Neural progenitor cell (in vitro differentiated cells): ENCODE data around the gene GOLGA7B.

Source experiments
- EZH2phosphoT487 ChIP-seq: fragments of 200-600 bp; sonication (generic); IDR thresholded peaks from 2 replicates; pipeline ENCODE4 v1.6.1; 2017; ENCODE audit warnings: antibody characterized with exemption
- TF ChIP-seq, protein P1 (sequence below): fragments of 200-600 bp; sonication (generic); IDR thresholded peaks from 2 replicates; pipeline ENCODE4 v1.5.1; 2017; ENCODE audit warnings: antibody characterized with exemption, mild to moderate bottlenecking

DNA sequence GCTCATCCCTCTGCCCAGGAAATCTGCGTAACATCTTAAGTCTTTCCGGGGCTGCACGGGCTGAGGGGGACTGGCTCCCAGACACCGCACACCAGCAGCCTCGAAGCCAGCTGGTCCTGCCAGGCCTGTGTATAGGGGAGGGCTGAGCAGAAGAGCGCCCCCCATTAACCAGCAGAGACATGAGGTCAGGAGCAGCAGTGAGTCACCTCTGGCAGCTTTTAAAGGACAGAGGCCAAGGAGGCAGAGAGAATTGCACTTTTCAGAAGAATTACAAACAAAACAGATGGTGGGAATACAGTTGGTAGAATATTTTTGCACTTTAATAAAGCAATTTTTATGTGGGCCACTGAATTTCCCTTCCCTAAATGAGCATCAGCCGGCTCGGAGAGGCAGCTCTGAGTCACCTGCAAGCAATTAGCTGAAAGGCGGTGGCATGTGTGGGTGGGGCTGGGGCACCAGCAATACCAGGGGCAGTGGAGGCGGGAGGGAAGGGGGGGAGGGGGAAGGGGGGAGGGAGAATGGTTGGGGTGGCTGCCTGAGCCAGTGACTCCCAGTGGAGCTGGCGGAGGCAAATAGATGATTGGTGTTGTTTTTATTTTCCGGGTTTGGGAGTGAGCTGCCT is 39.1 kb downstream of the GOLGA7B start:
- TF ChIP-seq, protein P1, sequence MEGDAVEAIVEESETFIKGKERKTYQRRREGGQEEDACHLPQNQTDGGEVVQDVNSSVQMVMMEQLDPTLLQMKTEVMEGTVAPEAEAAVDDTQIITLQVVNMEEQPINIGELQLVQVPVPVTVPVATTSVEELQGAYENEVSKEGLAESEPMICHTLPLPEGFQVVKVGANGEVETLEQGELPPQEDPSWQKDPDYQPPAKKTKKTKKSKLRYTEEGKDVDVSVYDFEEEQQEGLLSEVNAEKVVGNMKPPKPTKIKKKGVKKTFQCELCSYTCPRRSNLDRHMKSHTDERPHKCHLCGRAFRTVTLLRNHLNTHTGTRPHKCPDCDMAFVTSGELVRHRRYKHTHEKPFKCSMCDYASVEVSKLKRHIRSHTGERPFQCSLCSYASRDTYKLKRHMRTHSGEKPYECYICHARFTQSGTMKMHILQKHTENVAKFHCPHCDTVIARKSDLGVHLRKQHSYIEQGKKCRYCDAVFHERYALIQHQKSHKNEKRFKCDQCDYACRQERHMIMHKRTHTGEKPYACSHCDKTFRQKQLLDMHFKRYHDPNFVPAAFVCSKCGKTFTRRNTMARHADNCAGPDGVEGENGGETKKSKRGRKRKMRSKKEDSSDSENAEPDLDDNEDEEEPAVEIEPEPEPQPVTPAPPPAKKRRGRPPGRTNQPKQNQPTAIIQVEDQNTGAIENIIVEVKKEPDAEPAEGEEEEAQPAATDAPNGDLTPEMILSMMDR, result peak; percentile 5
- no peak for TF ChIP-seq EZH2phosphoT487
